Stimulated activated CD8-positive, alpha-beta memory T cell treated with anti-CD3 and anti-CD28 coated beads, Interleukin-2, amount 100 ng/mL, for 1 hour (primary cell): ENCODE measurements around the gene OR2M3.
"Not testable (repeated sequence)": the region's sequence is repeated elsewhere in the genome, so short reads cannot be mapped to it uniquely, and the experiment has no call there.

Experiments
- DNase-seq, 2 donors: peaks; one replicate each; pipeline ENCODE4 v3.0.0-alpha.2; 2020; ENCODE audit warnings: low read depth in 2 of 2

The OR2M3 gene, protein sequence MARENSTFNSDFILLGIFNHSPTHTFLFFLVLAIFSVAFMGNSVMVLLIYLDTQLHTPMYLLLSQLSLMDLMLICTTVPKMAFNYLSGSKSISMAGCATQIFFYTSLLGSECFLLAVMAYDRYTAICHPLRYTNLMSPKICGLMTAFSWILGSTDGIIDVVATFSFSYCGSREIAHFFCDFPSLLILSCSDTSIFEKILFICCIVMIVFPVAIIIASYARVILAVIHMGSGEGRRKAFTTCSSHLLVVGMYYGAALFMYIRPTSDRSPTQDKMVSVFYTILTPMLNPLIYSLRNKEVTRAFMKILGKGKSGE

DNA sequence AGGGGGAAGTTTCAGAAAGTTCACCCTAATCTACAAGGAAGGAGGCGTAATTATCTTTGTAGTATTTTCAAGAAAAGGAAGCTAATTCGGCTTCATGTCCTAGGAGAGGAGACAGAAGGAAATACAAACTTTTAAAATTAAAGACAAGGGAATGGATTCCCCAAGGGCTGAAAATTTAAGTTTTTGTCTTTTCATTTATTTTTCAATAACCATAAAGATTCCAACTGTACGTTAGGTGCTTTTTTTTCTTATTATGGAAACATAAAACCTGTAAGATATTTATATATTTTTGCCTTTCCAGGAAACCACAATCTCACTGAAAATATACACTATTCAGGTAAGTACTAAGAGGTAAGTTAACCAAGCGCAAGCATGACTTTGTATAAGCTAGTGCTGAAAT lies at the start of gene OR2M3:
Gene OR2M3, plus strand, starts transcription at position 301 of the 400 bp plus-strand sequence. CDS start 5,803 bp downstream, outside the sequence.
- no peak for DNase-seq

- no peak for DNase-seq
Measured at GRCh38 chr1:248152056-248152827, 44.8 kb upstream of the OR2M3 start.

GRCh38 chr1:248155927-248156326 lies 41.1 kb upstream of the OR2M3 start:
- no peak for DNase-seq

DNA sequence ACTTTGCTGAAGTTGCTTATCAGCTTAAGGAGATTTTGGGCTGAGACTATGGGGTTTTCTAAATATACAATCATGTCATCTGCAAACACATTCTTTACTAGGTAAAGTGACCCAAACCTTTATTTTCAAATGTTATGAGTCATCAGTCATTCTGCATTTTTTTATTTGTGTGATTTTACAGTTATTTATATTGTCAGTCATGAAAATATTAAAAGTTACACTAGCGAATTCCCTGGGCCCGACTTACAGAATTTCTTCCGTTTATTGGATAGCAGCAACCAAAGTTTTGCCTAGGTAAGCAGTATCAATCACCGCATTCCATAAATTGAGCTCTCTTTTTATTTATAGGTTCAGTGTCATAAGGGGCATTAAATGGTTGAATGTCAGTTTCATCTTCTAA lies 38.3 kb upstream of the OR2M3 start:
- no peak for DNase-seq

GRCh38 chr1:248164031-248164430 lies 33.0 kb upstream of the OR2M3 start:
- no peak for DNase-seq

DNA sequence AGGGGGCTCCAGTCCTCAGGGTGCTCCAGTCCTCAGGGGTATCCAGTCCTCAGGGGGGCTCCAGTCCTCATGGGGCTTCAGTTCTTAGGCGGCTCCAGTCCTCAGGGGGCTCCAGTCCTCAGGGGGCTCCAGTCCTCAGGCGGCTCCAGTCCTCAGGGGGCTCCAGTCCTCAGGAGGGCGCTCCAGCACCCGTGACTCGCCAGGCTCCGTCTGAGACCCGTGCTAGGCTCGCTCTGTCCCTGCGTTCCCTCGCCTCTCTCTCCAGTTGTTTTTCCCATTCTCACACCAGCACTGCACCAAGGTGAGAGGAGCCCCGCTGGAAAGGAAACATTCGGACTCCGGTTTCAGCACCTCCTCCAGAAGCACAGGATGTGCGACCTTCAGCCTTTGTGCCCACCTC lies 31.9 kb upstream of the OR2M3 start:
- no peak for DNase-seq

DNA sequence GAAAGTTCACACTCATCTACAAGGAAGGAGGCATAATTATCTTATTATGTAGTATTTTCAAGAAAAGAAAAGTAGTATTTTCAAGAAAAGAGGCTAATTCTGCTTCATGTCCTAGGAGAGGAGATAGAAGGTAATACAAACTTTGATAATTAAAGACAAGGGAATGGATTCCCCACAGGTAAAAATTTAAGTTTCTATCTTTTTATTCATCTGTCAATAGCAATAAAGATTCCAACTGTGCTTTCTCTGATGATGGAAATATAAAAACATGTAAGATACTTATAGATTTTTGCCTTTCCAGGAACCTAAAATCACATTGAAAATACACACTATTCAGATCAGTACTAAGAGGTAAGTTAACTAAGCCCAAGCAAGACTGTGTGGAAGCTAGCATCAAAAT lies 22.5 kb upstream of the OR2M3 start, which contains the start of gene OR2M2:
Gene OR2M2, plus strand, starts transcription at position 301 of the 400 bp plus-strand sequence. CDS start 5,165 bp downstream, outside the sequence.
- no peak for DNase-seq

DNA sequence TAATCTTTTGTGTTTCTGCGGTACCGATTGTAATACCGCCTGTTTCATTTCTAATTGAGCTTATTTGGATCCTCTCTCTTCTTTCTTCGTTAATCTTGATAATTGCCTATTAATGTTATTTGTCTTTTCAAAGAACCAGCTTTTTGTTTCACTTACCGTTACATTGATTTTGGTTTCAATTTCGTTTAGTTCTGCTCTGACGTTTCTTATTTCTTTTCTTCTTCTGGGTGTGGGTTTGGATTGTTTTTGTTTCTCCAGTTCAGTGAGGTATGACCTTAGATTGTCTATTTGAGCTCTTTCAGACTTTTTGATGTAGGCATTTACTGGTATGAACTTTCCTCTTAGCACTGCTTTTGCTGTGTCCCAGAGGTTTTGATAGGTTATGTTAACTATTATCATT lies 13.1 kb upstream of the OR2M3 start:
- DNase-seq: no peak

- no peak for DNase-seq
Measured at GRCh38 chr1:248187363-248187762, 9.7 kb upstream of the OR2M3 start.

DNA sequence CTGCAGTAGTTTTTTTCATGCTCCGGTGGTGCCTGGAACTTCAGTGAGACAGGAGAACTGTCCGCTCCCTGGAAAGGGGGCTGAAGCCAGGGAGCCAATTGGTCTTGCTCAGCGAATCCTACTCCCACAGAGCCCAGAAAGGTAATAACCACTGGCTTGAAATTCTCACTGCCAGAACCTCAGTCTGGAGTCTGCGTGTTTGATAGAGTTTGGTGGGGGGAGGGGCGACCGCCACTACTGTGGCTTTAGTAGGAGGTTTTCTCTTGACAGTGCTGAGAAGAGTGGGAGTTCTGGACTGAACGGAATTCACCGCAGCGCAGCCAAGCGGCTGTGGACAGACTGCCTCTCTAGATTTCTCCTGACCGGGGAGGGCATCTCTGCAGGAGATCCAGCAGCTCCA lies 8.0 kb upstream of the OR2M3 start:
- DNase-seq: no peak

- no peak for DNase-seq
Measured at GRCh38 chr1:248194117-248194516, 2.9 kb upstream of the OR2M3 start.

GRCh38 chr1:248215880-248216279 lies 18.8 kb downstream of the OR2M3 start:
- no peak for DNase-seq

DNA sequence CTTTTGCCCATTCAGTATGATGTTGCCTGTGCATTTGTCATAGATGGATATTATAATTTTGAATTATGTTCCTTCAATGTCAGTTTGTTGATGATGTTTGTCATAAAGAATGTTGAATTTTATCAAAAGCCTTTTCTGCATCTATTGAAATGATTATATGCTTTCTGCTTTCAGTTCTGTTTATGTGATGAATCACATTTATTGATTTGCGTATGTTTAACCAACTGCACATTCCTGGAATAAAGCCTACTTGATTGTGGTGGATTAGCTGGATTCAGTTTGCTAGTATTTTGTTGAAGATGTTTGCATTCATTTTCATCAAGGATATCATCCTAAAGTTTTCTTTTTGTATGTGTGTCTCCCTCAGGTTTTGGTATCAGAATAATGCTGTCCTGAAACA lies 28.5 kb downstream of the OR2M3 start:
- DNase-seq: no peak

- no peak for DNase-seq
Measured at GRCh38 chr1:248229360-248229908, 32.4 kb downstream of the OR2M3 start.

GRCh38 chr1:248231117-248231516 lies 34.1 kb downstream of the OR2M3 start, which contains the start of gene OR2M4:
TSS of gene OR2M4 (plus strand) at chr1:248231417. CDS start at chr1:248238929, 7,512 bp downstream.
- DNase-seq: no peak

- DNase-seq: no peak
Measured at GRCh38 chr1:248239478-248239877, 42.4 kb downstream of the OR2M3 start.

GRCh38 chr1:248243204-248243603 lies 46.1 kb downstream of the OR2M3 start:
- no peak for DNase-seq

DNA sequence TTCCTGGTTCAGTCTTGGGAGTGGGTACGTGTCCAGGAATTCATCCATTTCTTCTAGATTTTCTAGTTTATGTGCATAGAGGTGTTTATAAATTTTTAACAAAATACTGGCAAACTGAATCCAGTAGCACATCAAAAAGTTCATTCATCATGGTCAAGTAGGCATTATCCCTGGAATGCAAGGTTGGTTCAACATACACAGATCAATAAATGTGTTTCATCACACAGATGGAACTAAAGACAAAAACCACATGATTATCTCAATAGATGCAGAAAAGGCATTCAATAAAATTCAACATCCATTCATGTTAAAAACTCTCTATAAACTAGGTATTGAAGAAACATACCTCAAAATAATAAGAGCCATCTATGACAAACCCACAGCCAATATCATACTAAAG lies 62.2 kb downstream of the OR2M3 start:
- not testable (repeated sequence) for DNase-seq
